Skin of body (tissue), 3 donors: ENCODE results near the gene CGB8. TPM values are rescaled to one million over a fixed set of nuclear protein-coding genes. Genes with fewer than 3 reads are reported as not detected.

Source experiments
- DNase-seq: peaks from one replicate; lab custom pipeline; 2025; lab: John Stamatoyannopoulos, UW
- small RNA-seq: library from RNA; depleted of rRNA; stranded (forward); fragments of <200 nt; gene quantifications from one replicate; pipeline ENCODE3, GENCODE V24; 2014; ENCODE audit warnings: low replicate concordance
- total RNA-seq: library from RNA; depleted of rRNA; stranded (reverse); fragments of >200 nt; gene quantifications from one replicate; pipeline ENCODE4 v1.2.3, GENCODE V29; 2014

Gene CGB8
- total RNA-seq, 1 donor from 2014 or later, result not detected

DNA sequence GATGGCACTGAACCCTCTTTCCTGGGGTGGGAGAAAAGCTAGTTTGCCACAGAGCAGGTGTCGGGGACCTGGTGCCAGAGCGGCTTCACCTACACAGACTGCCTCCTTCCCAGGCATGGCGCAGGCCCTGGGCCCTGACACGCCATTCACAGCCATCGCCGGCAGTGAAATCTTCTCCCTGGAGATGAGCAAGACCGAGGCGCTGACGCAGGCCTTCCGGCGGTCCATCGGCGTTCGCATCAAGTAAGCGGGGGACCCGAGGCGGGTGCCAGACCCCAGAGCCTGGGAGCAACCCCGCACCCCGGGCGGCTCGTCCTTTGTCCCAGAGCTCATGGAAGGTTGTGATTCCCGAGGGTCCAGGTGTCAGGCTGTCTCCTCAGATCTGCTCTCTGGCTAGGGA, 42.0 kb downstream of the CGB8 start:
- DNase-seq, result no peak

DNA sequence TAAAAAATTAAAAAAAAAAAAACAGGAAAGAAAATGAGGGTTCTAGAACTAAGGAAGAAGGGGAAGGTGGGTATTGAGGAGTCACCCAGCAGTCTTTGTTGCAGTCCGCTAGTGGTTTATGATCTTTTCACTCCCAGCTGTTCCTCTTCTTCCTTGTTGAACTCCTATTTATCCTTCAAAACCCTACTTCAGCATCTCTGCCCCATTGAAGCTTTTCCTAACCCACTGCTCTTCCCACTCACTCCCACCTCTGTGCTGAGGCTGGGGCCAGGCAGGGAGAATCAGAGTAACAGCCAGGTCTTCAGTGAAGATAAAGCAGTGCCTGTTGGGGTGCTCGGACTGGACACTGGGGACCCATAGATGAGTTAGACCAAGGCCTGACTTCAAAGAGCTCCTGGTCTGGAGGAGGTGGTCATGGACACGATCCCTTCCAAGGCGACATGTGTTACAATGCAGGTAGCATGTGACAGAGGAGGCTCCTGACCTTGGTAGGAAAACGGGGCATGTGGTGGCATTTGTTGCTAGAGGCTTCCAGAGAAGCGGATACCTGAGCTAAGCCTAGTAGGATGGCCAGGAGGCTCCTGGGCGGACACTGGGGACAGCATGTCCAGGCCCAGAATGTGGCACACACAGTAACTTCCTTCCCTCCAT, 43.8 kb downstream of the CGB8 start:
- DNase-seq, result no peak

DNA sequence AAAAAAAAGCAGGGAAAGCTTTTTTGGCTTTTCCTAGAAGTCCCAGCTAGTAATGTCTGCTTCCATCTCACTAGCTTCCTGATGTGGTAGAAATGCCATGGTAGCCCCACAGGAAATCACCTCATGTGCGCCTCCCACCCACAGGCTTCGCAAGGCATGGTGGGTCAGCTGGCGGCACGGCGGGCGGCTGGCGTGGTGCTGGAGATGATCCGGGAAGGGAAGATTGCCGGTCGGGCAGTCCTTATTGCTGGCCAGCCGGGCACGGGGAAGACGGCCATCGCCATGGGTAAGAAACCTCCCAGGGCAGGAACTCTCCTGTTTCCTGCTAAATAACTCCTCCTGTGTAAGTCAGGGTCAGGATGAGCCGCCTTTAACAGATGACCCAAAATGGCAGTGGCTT, 44.8 kb downstream of the CGB8 start:
- DNase-seq, result no peak

DNA sequence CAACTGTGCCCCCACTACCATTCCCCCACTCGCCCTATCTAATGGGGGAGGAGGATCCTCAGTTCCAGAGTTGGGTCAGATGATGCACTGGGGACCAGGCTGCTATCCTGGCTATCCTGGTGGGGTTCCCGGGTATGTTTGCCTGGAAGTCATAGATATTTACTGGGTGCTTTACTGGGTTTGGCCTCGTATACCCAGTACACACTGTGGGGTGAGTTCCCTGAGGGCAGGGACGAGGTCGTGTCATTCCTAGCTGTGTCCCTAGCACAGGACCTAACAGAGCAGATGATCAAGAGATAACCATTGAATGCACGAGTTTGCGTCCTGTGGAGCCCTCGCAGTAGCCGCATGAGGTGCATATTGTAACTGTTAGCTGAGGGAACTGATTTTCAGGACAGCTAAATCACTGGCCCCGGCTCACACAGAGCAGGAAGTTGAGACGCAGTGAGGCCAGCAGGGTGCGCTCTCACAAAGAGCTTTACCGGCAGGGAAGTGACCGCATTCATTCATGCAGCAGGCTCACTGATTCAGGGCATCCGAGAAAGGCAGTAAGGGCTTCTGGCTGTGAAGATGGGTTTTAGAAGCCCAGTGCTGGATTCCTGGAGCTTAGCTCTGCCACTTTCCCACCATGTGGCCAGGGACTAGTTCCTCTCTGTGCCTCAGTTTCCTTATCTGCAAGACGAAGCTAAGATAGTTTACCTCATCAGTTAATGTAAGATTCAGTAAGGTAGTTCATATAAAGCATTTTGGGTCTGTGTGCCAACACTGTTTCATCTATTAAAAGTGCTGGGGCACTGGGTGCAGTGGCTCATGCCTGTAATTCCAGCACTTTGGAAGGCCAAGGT, 49.2 kb downstream of the CGB8 start:
- DNase-seq, result no peak

DNA sequence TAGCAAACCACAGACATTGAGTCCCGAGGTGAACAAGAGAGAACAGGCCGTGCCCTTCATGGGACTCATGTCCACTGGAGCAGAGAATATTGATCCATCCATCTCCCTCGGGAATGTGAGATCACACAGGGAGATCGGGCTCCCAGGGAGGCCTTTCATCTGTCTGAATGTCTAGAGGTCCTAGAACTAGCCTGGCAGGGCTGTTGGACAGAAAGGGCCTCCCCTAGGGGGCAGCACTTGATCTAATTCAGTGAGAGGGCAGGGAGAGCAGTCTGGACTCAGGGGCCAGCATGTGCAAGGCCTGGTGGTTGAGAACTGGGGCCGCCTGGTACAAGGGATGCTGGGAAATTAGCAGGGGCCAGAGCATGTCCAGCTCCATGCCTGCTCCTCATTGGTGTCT, 50.9 kb downstream of the CGB8 start:
- DNase-seq, result no peak

Small RNA genes lying within 50 kb of the gene (small RNA-seq; reads per million reads assigned to genes)
- gene MIR6798 (not detected), gene RN7SL708P (not detected)

Other genes starting within 250 kb of the CGB8 start
- gene BCAT2, start 238.1 kb downstream of the CGB8 start, total RNA-seq, result 19.0 TPM
- 3.4 TPM for gene HSD17B14, start 212.6 kb downstream of the CGB8 start, total RNA-seq
- 8.4 TPM for gene PLEKHA4, start 180.5 kb downstream of the CGB8 start, total RNA-seq
- 58.4 TPM for gene PPP1R15A, start 176.7 kb downstream of the CGB8 start, total RNA-seq
- gene TULP2, start 150.4 kb downstream of the CGB8 start, total RNA-seq, result 0.10 TPM
- gene NUCB1, start 148.8 kb downstream of the CGB8 start, total RNA-seq, result 97.8 TPM
- gene DHDH, start 115.4 kb downstream of the CGB8 start, total RNA-seq, result not detected
- gene BAX, start 94.2 kb downstream of the CGB8 start, total RNA-seq, result 22.9 TPM
- 828 TPM for gene FTL, start 83.8 kb downstream of the CGB8 start, total RNA-seq
- 42.4 TPM for gene GYS1, start 55.8 kb downstream of the CGB8 start, total RNA-seq
- 58.9 TPM for gene RUVBL2, start 55.2 kb downstream of the CGB8 start, total RNA-seq
- gene LHB, start 32.0 kb downstream of the CGB8 start, total RNA-seq, result not detected
- gene CGB3, start 24.8 kb downstream of the CGB8 start, total RNA-seq, result not detected
- gene CGB2, start 17.2 kb downstream of the CGB8 start, total RNA-seq, result not detected
- not detected for gene CGB1, start 12.2 kb downstream of the CGB8 start, total RNA-seq
- gene CGB5, start 5.3 kb downstream of the CGB8 start, total RNA-seq, result not detected
- gene CGB7, start 8.6 kb upstream of the CGB8 start, total RNA-seq, result 0.49 TPM
- gene NTF4, start 15.7 kb upstream of the CGB8 start, total RNA-seq, result 1.9 TPM
- 0.79 TPM for gene KCNA7, start 23.6 kb upstream of the CGB8 start, total RNA-seq
- 121 TPM for gene SNRNP70, start 36.3 kb upstream of the CGB8 start, total RNA-seq
- gene LIN7B, start 65.3 kb upstream of the CGB8 start, total RNA-seq, result 8.6 TPM
- 0.30 TPM for gene C19orf73, start 70.0 kb upstream of the CGB8 start, total RNA-seq
- 12.3 TPM for gene PPFIA3, start 70.4 kb upstream of the CGB8 start, total RNA-seq
- 13.6 TPM for gene HRC, start 106.3 kb upstream of the CGB8 start, total RNA-seq
- 24.0 TPM for gene TRPM4, start 108.7 kb upstream of the CGB8 start, total RNA-seq